GM12864 (cell line): Measurements from ENCODE around the gene RHOF.

Source experiments
- DNase-seq: peaks from one replicate; pipeline ENCODE4 v3.0.0-alpha.2; 2011; ENCODE audit warnings: low read depth
- H3K4me3 ChIP-seq: 2 replicates; pipeline ENCODE4 v1.5.1; 2011; ENCODE audit warnings: mild to moderate bottlenecking, low read depth, low read length, control low read depth
- CTCF ChIP-seq: IDR thresholded peaks from 2 replicates; pipeline ENCODE4 v1.5.1; 2011; ENCODE audit warnings: low read depth, mild to moderate bottlenecking, moderate library complexity, low read length, control low read depth, inconsistent platforms; ENCODE audit errors: missing control alignments

Gene RHOF

DNA sequence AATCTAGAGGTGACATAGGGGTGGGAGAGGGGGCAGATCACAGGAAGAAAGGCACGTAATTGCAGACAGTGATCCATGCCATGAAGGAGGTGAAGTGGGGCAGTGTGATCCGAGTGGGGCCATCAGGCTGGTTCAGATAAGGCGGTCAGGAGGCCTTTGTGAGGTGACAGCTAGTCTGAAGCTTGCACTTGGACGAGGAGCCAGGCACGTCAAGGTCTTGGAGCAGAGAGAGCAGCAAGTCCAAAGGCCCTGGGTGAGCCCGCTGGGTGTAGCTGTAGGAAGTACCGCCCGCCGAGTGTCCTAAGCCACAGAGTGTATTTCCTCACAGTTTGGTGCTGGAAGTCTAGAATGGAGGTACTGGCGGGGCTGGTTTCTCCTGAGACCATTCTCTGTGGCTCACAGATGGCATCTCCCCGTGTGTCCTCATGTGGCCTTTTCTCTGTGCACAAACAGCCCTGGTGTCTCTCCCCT, 23.6 kb downstream of the RHOF start:
- no peak overlapping the region for H3K4me3 ChIP-seq
- no peak for TF ChIP-seq CTCF
- no peak for DNase-seq

GRCh38 chr12:121769297-121769830, 24.1 kb downstream of the RHOF start:
- no peak for TF ChIP-seq CTCF
- no peak overlapping the region for H3K4me3 ChIP-seq
- DNase-seq, result no peak

DNA sequence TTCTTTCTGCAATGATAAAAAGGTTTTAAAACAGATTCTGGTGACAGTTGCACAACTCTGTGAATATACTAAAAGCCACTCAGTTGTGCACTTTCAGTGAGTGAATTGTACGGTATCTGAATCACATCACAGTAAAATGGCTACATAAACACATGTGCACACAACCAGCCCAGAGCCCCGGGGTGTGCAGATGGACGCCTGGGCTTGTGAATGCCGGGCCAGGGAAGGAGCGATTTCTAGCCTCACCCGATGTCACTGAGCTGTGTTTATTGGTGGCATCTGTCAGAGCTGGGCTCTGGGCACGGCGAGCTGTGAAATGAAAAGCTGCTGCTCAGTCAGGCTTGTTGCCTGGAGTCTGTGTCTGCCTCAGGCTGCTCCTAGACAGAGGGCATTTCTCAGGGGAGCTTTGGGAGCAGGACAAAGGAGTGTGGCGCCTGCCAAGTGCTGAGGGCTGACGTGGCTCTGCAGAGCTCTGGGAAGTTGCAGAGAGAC, 25.9 kb downstream of the RHOF start:
- TF ChIP-seq CTCF, result no peak
- no peak for DNase-seq
- H3K4me3 ChIP-seq, result no peak overlapping the region

DNA sequence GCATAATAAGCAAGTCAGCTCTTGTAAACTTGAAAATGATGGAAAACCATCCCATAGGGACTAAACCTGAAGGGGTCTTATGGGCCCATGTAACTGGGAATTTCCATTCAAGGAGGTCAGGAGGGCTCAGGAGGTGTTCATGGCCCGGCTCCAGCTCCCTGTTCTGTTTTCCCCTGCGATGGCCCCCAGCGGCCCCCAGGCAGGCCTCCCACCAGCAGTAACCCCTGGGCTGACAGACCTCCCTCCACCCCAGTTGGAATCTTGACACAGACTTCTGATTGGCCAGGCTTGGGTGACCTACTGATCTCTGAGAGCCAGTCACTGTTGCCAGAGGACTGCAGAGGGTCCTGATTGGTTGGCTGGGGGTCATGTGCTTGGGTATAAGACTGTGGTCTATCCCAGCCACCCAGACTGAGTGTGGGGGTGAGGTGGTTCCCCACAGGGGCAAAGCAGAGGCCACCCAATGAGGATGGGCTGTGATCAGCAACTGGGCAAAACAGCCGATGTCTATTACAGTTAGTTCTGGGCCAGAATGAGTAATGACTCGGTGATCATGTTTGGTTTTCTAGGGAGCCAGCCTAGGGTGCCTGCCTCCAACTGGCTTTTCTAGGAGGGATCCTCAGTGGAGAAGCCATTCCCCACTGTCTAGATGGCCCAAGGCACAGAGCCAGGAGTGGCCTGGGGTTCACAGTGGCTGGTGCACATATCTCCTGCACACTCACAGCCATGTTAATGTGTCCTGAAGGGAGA, 27.0 kb downstream of the RHOF start:
- H3K4me3 ChIP-seq, result no peak overlapping the region
- TF ChIP-seq CTCF, result no peak
- DNase-seq, result no peak

- no peak overlapping the region for H3K4me3 ChIP-seq
- TF ChIP-seq CTCF, result no peak
- no peak for DNase-seq
Measured at GRCh38 chr12:121765573-121765972, 27.9 kb downstream of the RHOF start.

GRCh38 chr12:121764808-121765207, 28.7 kb downstream of the RHOF start:
- DNase-seq, result no peak
- no peak for TF ChIP-seq CTCF
- H3K4me3 ChIP-seq, result no peak overlapping the region
